Ascending aorta (tissue), 2 donors: ENCODE measurements around the gene MEST. TPM values are rescaled to one million over a fixed set of nuclear protein-coding genes. Genes with fewer than 3 reads are reported as not detected.

Source experiments
- DNase-seq, 2 donors: peaks; one replicate each; pipeline ENCODE4 v3.0.0-alpha.2; 2019; ENCODE audit warnings: low spot score in 2 of 2
- H3K27ac ChIP-seq, 2 donors: fragments of 200-600 bp; sonication (generic); one replicate each; pipeline ENCODE4 v1.5.1; 2016 to 2017; ENCODE audit warnings: mild to moderate bottlenecking in 1 of 2
- H3K27me3 ChIP-seq: fragments of 200-600 bp; sonication (generic); one replicate; pipeline ENCODE4 v1.5.1; 2017
- H3K36me3 ChIP-seq, 2 donors: fragments of 200-600 bp; sonication (generic); one replicate each; pipeline ENCODE4 v1.5.1; 2016
- H3K4me1 ChIP-seq, 2 donors: fragments of 200-600 bp; sonication (generic); one replicate each; pipeline ENCODE4 v1.5.1; 2016 to 2017; ENCODE audit warnings: mild to moderate bottlenecking in 1 of 2
- H3K4me3 ChIP-seq, 2 donors: fragments of 200-600 bp; sonication (generic); one replicate each; pipeline ENCODE4 v1.5.1; 2016 to 2017; ENCODE audit warnings: mild to moderate bottlenecking in 1 of 2
- H3K9me3 ChIP-seq, 2 donors: fragments of 200-600 bp; sonication (generic); one replicate each; pipeline ENCODE4 v1.5.1; 2016
- intact Hi-C: fragments of 100-400 bp; cut with DNase I; formaldehyde crosslinking; loops from one replicate; pipeline ENCODE4 v1.15.1; 2023
- total RNA-seq: library from RNA; depleted of rRNA; stranded (reverse); fragments of >200 nt; gene quantifications from one replicate; pipeline ENCODE4 v1.1.0, GENCODE V29; 2016
- TF ChIP-seq, protein P1 (sequence below), 3 experiments: fragments of 200-600 bp in 2 of 3; fragments of 450-650 bp in 1 of 3; sonication (generic) in 2 of 3; IDR thresholded peaks; one replicate each; pipeline ENCODE4 v1.5.1; 2016 to 2019; ENCODE audit warnings: antibody characterized with exemption in 3 of 3, mild to moderate bottlenecking in 1 of 3, moderate library complexity in 1 of 3

The MEST gene
- total RNA-seq, 1 donor from 2014 or later: 6.9 TPM

DNA sequence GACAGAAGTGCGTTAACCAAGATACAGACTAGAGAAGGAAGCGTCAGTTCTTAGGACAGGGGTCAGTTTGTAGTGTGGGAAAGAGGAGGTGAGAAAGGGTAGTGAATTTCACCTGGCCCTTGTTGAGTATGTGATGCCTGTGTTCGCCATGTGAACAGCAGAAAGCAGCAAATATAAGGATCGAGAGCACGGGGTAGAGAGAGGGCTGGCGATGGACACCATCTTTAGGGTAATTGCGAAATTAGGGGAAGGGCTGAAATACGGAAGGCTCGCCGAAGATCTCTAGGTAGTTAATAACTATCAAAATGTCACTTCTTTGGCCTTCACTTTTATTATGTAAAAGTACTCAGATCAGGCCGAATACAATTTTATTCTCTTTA lies 6.2 kb upstream of the MEST start:
- Histone ChIP-seq H3K27me3 (no peaks in the 10 kb centered on the region), H3K36me3 (no peaks in the 10 kb centered on the region), H3K9me3 (no peaks in the 10 kb centered on the region), H3K27ac (no peak overlapping the region), H3K4me3 (peak overlapping the region; percentile 58 to 71), H3K4me1 (peaks cover 0 to 11% of the 10 kb centered on the region in 2 donors)
- TF ChIP-seq, protein P1, sequence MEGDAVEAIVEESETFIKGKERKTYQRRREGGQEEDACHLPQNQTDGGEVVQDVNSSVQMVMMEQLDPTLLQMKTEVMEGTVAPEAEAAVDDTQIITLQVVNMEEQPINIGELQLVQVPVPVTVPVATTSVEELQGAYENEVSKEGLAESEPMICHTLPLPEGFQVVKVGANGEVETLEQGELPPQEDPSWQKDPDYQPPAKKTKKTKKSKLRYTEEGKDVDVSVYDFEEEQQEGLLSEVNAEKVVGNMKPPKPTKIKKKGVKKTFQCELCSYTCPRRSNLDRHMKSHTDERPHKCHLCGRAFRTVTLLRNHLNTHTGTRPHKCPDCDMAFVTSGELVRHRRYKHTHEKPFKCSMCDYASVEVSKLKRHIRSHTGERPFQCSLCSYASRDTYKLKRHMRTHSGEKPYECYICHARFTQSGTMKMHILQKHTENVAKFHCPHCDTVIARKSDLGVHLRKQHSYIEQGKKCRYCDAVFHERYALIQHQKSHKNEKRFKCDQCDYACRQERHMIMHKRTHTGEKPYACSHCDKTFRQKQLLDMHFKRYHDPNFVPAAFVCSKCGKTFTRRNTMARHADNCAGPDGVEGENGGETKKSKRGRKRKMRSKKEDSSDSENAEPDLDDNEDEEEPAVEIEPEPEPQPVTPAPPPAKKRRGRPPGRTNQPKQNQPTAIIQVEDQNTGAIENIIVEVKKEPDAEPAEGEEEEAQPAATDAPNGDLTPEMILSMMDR (IDR thresholded peaks at IDR 0.05): no peak
- intact Hi-C loops: loop anchor here (5.0 kb wide), 2 partner anchors 43 to 208 kb away; partner anchors contain the start of gene CEP41
- no peak for DNase-seq

DNA sequence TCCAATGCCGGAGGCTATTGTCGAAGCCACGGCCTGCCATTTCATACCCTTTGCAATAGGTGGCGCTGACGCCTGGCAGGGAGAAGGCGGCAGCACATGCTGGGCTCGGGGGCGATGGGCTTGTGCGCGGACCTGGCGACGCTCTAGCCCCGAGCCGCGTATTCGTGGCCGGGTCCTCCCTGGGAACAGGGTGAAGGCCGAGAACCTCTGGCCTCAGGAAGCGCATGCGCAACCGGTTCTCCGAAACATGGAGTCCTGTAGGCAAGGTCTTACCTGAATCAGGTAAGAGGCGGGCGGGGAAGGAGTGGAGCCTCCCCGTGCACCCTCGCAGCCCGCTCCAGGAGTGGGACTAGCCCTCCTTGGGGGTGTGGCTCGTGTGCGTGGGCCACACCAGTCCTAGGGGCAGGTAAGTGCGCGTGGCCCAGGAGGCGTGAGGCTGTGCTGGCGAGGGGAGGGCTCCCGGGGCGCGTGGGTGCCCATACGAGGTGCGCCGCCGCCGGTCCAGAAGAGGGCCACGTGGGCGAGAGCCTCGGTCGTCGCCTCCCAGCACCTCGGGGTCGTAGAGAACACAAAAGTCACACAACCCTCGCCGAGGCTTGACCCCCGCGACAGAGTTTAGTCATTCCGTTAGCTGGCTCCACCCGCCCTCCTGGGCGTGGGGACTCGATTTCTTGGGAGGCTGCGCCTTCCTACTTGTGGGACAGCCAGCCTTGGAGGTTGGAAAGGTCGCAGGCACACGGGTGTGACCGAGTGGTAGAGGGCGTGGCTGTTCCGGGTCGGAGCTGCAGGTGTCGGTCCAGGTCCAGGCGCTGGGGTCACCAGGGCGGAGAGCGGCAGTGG lies 5.6 kb upstream of the MEST start:
- Histone ChIP-seq H3K9me3 (no peaks in the 10 kb centered on the region), H3K27me3 (no peaks in the 10 kb centered on the region), H3K4me3 (peak overlapping the region; percentile 58 to 71), H3K4me1 (peaks cover 0 to 14% of the 10 kb centered on the region in 2 donors), H3K36me3 (no peaks in the 10 kb centered on the region), H3K27ac (no peak overlapping the region)
- TF ChIP-seq, protein P1 (IDR thresholded peaks at IDR 0.05): peak; percentile 39 to 72 (median 53)
- intact Hi-C loops: loop anchor here (5.0 kb wide), 2 partner anchors 44 to 209 kb away; partner anchors contain the start of gene CEP41
- DNase-seq: no peak

DNA sequence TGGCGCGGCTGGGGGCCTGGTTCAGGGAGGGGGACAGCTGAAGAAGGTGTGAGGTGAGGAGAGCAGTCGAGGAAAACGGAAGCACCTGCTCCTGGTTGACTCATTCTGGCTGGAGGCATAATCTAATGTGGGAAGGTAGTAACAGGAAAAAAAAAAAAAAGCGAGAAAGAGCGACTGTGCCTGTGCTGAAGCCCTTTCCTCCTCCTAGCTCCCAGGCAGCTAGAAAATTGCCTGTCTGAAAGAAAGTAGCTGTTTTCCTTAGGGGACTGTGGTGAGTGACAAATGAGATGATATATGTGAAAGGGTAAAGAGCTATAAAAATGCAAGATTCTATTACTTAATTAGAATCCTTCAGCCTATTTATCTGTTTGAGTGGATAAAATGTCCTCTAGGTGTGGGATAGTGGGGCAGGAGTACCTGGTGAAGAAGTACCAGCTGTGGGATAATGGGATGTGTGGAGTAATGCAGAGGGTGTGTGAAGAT lies 4.9 kb upstream of the MEST start:
- peaks cover 0 to 20% of the 10 kb centered on the region in 2 donors for H3K4me1 ChIP-seq
- H3K27me3 ChIP-seq: no peaks in the 10 kb centered on the region
- H3K27ac ChIP-seq: no peak overlapping the region
- peak overlapping the region; percentile 58 to 71 for H3K4me3 ChIP-seq
- no peaks in the 10 kb centered on the region for H3K9me3 ChIP-seq
- no peaks in the 10 kb centered on the region for H3K36me3 ChIP-seq
- intact Hi-C loops: loop anchor here (5.0 kb wide), 2 partner anchors 45 to 210 kb away; partner anchors contain the start of gene CEP41
- TF ChIP-seq, protein P1 (IDR thresholded peaks at IDR 0.05): no peak
- no peak for DNase-seq

DNA sequence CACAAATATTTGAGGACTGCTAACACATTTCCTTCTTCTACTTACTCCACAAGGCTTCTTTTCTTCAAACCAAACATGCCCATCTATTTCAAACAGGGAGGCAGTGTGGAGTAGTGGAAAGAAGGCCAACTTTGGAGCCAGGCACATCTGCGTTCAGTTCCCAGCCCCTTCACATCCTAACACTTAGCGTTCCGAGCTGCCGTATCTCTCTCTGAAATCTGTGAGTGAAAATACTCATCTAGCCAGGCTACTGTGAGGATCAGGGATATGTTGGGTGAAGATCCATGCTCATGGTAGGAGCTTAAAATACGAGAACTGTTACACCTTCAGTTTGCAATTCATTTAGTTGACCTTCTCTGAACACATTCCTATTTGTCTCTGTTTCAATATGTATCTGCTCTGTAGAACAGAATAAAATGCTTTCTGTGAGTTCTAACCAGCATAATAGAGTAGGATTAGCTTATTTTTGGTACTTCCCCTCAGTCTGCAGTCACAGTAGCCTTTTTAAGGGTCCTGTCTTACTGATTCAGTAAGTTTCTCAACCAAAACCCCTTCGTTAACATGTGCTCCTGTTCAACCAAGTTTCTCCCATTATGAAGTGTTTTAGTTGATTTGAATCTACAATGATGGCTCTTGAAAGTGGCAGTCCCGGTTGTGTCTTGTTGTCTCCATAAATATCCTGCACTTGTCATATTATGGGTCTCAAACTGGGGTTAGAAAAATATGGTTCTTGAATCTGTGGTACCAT lies 3.3 kb upstream of the MEST start:
- no peak overlapping the region for H3K27ac ChIP-seq
- no peaks in the 10 kb centered on the region for H3K27me3 ChIP-seq
- DNase-seq: no peak
- TF ChIP-seq, protein P1 (IDR thresholded peaks at IDR 0.05): no peak
- H3K4me3 ChIP-seq: no peak overlapping the region
- intact Hi-C loops: loop anchor here (5.0 kb wide), 2 partner anchors 46 to 211 kb away; partner anchors contain the start of gene CEP41
- no peaks in the 10 kb centered on the region for H3K9me3 ChIP-seq
- peaks cover 0 to 20% of the 10 kb centered on the region in 2 donors for H3K4me1 ChIP-seq
- H3K36me3 ChIP-seq: no peaks in the 10 kb centered on the region

DNA sequence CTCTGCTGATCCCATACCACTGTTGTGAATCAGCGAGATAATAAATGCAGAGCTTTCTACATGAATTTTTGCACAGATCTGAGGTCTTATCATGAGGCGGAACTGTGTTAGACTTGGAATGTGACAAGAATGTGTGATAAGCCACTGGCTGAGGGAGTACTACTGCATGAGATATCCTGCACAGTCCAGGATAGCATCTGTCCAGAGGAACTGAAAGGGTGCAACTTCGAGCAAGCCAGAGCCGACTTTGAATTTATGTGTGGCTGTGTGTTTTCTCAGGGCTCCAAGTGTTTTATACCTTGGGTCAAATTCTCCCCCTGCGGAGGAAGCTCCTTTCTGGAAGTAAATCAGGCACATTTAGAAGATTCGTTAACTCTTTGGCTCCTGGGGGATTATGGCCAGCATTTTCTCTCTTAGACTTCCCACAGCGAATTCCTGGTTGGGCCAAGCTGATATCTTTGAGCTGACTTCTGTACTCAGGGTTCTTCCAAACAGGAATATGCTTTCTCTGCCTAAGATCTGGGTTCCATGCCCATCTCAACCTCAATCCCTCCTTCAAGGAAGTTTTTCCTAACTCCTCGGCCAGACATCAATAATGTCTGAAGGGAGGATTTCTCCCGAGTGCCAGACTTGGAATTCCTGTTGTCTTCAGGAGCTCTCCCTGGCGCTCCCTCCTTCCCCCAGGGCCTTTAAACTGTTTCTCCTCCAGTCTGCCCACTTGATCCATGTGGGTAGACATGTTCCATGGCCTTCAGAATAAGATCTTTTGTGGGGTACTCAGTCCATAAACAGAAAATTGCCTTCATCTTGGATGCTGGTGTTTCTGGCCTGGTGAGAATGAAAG lies 2.5 kb upstream of the MEST start:
- TF ChIP-seq, protein P1 (IDR thresholded peaks at IDR 0.05): no peak
- H3K36me3 ChIP-seq: no peaks in the 10 kb centered on the region
- no peaks in the 10 kb centered on the region for H3K27me3 ChIP-seq
- peak overlapping the region in 1 of 2 donors; percentile 6 for H3K4me3 ChIP-seq
- intact Hi-C loops: loop anchor here (5.0 kb wide), 2 partner anchors 47 to 212 kb away; partner anchors contain the start of gene CEP41
- peaks cover 0 to 20% of the 10 kb centered on the region in 2 donors for H3K4me1 ChIP-seq
- H3K27ac ChIP-seq: no peak overlapping the region
- no peak for DNase-seq
- no peaks in the 10 kb centered on the region for H3K9me3 ChIP-seq
